GM18526 (cell line): ENCODE data around the gene UBL4A.
A peak's percentile ranks its signal among the peaks of the same experiment; 100 is the strongest.

ENCODE experiments used
- POLR2A ChIP-seq: IDR thresholded peaks from 3 replicates; pipeline ENCODE4 v1.6.1; 2011; ENCODE audit not compliant: insufficient read length; ENCODE audit errors: extremely low read depth

Gene UBL4A

DNA sequence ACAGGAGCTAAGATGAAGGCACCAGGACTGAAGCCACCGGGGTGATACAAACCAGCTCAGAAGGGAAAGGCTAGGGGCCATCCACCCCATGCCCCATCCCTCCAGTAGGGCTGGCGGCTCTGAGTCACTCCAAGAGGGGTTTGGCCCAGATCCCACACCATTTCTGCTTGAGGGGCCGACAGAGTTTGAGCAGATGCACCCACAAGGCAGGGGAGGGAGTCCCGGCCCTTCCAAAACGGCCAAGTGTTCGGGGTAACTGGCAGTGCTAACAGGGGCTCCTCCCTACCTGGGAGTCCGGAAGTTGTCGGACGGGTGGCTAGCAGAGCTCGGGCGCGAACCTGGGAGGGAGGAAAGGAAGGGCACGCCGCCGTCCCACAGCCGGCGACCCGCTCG, 3.6 kb upstream of the UBL4A start:
- no peak for TF ChIP-seq POLR2A

DNA sequence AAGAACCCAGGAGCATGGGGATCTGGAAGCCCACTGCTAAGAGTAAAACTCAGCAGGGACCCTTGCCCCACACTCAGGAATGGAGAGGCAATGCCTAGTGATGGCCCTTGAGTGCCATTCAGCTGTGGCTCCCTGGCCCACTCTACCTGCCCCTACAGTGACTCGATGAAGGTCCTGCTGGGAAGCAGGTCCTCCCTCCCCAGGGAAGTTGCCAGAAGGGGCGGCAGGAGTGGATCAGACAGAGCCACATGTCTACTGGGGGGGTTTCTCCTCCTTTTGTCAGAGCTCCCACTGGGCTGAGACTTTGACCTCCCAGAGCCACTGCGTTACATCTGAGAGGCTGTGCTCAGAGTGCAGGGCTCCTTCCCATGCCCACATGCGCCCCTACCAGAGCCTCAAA, 2.8 kb upstream of the UBL4A start:
- TF ChIP-seq POLR2A: no peak

DNA sequence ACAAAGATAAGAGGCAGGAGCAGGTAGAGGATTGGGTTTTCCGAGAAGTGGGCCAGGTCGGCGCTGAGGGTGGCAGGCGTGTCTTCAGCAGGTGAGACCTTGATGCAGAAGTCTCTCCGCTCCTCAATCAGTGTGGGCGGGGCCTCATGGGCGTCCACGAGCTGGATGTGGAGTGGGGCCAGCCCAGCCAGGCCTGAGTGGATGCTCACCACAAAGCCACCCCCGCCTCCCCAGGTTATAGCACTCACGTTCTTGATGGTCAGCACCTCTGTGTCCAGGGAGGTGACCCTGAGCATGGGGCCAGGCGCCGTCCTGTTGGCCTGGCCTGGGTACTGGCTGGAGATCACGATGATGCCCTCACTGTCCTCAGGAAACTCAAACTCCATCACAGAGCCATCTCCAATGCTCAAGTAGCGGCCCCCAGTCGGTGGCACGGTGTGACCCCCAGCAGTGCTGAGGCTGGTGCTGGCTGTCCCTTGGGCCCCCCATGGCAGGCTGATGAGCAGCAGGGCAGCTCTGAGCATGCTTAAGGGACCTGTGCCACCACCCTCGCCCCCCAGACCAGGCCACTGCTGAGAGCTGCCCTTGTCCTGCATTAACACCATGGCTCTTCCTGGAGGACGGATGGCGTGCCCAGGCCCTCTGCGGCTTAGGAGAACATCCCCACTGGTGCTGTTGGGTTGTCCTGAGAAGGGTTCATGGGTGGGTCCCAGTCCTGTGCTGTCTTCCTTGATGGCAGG, 2.1 kb upstream of the UBL4A start:
- TF ChIP-seq POLR2A: no peak

DNA sequence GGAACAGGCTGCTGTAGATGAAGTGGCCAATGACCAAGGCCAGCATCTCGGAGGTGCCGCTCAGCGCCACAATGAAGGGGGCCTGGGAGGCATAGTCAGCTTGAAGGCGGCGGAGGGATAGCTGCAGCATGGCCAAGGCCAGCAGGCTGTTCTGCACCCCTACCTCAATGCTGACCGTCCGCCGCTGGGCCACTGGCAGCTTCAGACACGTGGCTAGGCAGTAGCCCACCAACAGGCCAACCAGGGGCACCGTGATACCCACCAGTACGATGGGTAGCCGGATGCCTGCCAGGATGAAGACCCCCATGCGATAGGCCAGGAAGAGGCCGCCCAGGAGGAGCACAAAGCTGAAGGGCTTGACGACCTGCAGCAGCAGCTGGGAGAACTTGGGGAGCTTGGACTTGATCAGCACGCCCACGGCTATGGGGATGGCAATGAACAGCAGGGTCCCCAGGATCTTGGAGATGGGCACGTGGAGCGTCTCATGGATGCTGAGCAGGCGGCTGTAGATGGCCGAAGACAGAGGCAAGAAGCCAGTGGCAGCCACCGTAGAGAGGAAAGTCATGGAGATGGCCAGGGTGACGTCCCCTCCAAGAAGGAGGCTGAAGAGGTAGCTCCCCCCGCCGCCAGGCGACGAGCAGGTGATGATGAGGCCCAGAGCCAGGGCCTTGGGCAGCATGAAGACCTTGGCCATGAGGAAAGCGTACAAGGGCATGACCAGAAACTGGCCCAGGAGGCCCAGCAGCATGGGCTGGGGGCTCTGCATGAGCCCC, 1.3 kb upstream of the UBL4A start:
- TF ChIP-seq POLR2A: no peak

DNA sequence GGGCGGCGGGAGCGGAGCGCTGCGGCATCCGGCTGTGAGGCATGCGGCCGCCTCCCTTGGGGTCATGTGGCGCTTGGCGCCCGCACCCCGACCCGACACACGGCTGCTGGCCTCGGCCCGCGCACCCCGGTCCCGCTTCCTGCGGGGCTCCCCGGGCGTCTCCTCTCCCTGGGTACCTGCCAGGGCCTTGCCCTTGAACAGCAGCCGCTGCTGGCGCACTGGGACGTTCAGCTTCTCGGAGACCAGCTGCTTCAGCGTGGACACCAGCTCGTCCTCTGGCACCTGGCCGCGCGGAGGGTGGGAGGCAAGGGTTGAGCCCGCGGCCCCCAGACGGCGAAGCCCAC, 391 bp downstream of the UBL4A start:
- TF ChIP-seq POLR2A: no peak

DNA sequence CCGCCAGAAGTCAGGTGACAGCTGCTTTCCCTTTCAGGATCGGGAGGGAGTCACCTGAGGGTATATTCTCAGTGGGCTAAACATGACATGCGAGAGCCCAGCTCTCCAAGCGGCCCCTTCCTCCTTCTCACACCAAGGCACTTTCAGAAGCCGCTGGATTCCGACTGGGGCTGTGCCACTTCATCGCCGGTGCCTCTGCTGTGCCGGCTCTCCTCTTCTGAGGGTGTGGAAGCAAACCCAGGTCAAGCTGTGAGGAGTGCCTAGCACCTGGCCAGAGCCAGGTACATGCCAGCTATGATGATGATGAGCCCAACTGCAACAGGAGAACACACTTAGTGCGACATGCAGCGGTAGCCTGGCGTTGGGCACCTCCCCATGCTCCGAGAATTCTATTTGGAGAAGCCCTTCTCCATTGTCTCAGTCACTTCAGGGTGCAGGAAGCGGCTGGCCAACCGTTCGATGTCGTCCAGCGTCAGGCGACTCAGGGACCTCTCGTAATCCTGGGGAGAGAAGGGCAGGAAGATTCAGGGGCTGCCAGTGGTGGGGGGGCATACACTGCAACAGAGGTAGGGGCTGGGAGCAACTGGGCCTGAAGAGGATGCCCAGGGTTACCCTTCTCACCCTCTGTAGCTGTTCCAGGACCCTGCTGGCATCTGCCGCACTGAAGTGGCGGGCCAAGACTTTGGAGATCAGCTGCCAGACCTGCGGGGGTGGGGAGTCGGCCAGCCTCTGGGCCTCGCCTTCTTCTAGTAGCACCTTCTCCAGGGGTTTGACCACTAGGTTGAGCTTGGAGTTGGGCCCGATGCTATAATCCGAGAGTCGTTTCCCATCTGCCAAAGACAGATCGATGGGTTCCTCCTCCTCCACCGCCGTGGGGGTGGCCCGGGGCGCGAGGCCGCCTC, 1.0 kb downstream of the UBL4A start:
- TF ChIP-seq POLR2A: no peak

DNA sequence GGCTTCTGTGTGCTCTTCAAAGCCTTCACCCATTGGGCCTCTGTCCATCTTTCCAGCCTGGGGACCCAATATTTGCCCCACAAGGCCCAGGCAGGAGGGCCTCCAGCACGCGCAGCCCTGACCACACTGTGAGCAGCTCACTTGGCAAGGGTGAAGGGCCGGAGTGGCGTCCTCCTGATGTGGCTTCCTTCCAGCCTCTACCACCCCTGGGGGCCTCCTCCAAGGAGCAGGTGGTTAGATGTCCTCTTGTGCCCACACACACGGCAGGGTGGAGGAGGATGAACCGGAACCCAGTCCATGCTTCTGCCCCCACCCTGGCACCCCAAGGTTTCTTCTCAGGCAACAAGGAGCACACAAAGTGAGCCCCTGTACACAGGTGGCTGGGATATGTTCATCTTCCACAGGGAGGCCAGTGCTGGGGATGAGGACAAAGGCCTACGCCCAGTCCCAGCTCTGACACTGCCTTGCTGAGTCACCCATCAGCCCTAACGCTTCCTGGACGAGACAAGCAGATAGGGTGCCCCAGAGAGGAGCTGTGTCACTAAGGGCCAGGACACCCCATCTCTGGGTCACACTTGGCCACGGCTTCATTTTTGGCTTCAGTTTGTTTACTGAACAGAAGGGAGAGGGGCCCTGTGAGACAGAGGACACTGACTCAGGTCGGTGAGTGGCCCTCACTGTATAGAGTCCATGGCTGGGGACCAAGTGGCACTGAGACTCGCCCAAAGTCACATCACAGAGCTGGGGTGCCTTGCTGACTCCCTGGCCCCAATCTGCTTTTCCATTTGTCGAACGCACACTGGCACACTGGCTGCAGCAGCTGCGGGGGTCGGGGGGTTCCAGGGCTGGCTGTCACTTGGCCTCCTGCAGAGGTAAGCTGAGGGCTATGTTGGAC, 1.9 kb downstream of the UBL4A start:
- TF ChIP-seq POLR2A: no peak

DNA sequence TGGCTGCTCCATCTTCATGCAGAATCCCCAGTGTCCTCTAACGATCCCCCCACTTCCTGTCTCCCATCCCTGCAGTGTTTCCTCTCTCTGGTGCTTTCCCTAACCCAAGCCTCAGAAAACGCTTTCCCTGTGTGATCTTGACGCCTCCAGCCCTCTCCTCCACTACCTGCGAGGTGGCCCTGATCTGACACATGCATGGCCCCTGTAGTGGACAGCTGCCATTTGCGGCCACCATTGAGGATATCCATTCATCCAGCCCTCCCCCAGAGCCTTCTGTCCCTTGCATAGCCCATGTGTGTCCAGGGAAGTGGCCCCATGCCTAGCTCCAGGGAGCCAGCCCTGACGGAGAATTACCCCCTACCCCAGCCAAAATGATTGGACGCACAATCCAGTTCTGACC, 3.1 kb downstream of the UBL4A start:
- TF ChIP-seq POLR2A: no peak

DNA sequence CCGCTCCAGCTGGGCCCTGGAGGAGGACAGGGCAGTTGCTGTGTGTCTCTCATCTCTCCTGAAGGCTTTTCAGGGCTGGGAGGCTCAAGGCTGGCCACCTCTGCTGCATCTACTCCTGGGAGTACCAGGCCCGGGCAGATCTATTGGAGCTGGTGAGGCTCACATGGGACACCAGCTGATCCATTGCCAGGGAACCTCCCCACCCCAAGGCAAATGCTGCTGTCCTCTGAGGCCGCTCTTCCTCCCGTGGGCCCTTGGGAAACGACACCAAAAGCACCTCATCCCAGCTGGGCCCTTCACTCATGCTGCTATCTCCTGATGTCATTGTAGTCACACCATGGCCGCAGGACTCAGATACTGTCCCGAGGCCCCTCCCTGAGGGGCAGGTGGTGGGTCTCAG, 3.6 kb downstream of the UBL4A start:
- no peak for TF ChIP-seq POLR2A

DNA sequence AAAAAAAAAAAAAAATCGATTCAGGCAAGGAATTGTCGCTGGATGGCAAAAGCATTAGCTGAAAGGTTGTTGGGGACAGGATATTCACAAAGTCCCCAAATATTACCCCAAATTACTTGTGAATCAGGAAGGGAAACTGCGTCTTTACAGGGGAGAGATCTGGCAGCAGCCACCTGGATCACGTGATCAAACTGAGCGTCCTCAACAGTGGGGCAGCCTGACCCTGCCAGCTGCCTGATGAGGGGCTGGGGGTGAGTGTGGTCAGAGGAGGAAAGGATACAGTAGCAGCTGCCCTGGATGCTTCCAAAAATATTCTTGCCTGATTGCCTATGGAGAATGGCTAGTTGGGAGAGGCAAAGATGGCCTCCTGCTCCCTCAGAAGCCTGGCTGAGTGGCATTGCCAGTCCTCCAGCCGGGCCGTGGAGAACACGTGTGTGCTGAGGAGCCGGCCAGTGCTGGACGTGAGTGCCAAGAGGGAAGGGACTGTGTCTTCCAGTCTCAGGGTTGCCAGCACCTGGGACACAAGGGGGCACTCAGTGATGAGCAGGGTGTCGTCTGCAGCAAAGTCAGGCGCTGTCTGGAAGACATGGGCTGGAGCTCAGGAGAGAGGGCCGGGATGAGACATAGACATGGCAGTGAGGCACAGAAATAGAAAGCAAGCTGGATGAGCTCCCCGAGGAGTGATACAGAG, 4.4 kb downstream of the UBL4A start:
- no peak for TF ChIP-seq POLR2A

DNA sequence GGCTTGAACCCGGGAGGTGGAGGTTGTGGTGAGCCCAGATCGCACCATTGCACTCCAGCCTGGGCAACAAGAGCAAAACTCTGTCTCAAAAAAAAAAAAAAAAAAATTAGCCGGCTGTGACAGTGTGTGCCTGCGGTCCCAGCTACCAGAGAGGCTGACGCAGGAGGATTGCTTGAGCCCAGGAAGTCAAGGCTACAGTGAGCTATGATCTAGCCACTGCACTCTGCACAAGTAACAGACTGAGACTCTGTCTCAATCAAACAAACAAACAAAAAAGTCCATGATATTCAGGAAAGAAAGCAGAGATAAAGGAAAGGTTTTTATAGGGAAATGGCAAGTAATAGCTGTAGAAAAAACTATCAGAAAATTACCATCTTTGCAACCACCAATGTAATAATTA, 5.2 kb downstream of the UBL4A start:
- TF ChIP-seq POLR2A: no peak

DNA sequence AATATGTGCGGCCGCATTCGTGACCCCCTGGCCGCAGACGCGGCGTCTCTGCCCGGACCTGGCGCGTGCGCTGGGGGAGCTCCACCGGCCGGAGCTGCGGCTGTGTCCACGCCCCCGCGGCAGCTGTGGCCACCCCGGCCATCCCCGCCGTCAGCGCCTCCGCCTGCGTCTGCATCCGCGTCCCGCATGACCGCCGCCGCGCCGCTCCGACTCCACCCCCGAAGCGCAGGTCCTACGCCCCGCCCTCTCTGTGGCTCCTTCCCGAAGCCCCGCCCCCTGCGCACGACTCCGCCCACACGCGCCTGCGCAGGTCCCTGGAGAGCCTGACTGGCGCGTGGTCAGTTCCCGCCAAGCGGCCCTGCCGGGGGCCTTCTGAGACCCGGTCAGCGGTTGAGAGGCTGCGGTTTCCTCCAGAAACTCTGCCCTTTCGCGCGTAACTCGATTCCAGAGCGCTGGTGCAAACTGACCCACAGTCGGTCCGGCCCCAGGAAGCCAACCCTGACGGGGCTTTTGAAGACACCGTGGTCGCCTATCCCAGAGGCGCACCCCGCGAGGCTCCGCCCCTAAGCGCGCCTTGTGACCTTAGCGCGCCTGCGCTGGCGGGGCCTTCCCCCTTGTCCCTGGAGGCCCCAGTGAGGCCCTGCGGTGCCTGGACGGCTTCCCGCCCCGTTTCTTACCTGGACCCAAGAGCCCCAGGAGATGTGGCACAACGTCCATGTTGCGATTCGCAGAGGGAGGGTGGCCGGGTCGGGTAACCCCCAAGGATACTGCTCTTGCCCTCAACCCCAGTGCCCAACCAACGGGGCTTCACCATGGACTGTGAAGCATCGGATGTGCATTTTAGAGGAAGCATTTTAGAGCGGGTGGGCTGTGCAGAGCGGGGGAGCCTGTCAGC, 7.4 kb downstream of the UBL4A start, which contains the start of gene LAGE3:
Gene LAGE3 (minus strand): TSS at position 554 of the 895 bp plus-strand sequence. CDS start 366 bp downstream, at position 188.
- peak; percentile 67 for TF ChIP-seq POLR2A

DNA sequence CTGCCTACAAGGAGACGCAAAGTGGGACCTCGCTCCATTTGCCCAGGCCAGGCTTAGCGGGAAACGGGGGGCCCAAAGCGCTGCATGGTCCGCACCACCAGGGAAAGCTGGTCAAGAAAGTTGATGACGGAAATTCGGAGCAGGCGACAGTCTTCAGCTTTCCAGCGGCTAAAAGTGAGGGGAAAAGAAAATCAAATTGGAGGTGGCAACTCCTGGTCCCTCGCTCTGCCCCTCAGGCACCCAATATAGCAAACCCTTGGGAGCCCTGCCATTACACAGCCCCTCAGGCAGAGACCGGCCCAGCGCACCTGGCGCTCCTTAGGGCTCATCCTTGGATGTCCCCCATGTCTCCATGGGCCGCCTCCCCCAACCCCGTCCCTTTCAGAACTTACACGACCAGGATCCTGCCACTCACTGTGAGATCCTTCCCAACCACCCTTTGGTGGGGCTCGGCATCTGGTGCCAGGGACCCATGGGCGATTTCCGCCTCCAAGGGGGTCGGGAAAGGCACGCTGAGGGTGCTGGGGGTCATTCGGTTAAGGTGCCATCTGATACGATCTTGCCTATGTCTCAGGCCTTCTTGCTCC, 8.4 kb downstream of the UBL4A start:
- no peak for TF ChIP-seq POLR2A
